WI38 (cell line): ENCODE data around the gene TARM1.

Experiments used
- H3K4me3 ChIP-seq: 2 replicates; pipeline ENCODE4 v1.5.1; 2011; ENCODE audit warnings: low read depth, mild to moderate bottlenecking, control low read depth, low read length
- TF ChIP-seq, protein P1 (sequence below): IDR thresholded peaks from 2 replicates; pipeline ENCODE4 v1.5.1; 2012; ENCODE audit warnings: low read depth, mild to moderate bottlenecking, control low read depth, low read length

TARM1 gene

DNA sequence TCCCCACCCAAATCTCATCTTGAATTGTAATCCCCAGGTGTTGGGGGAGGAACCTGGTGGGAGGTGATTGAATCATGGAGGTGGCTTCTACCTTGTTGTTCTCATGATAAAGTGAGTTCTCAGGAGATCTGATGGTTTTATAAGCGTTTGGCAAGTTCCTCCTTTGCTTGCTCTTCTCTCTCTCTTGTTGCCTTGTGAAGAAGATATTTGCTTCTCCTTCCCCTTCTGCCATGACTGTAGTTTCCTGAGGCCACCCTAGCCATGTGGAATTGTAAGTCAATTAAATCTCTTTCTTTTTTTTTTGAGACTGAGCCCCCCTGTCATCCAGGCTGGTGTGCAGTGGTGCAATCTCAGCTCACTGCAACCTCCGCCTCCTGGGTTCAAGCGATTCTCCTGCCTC lies 51.9 kb downstream of the TARM1 start:
- H3K4me3 ChIP-seq, result no peak overlapping the region
- TF ChIP-seq, protein P1, sequence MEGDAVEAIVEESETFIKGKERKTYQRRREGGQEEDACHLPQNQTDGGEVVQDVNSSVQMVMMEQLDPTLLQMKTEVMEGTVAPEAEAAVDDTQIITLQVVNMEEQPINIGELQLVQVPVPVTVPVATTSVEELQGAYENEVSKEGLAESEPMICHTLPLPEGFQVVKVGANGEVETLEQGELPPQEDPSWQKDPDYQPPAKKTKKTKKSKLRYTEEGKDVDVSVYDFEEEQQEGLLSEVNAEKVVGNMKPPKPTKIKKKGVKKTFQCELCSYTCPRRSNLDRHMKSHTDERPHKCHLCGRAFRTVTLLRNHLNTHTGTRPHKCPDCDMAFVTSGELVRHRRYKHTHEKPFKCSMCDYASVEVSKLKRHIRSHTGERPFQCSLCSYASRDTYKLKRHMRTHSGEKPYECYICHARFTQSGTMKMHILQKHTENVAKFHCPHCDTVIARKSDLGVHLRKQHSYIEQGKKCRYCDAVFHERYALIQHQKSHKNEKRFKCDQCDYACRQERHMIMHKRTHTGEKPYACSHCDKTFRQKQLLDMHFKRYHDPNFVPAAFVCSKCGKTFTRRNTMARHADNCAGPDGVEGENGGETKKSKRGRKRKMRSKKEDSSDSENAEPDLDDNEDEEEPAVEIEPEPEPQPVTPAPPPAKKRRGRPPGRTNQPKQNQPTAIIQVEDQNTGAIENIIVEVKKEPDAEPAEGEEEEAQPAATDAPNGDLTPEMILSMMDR, result no peak

- TF ChIP-seq, protein P1, result no peak
- H3K4me3 ChIP-seq, result no peak overlapping the region
These were observed 54.5 kb downstream of the TARM1 start for GRCh38 chr19:54026656-54027055.

GRCh38 chr19:54024660-54025059 lies 56.5 kb downstream of the TARM1 start:
- no peak overlapping the region for H3K4me3 ChIP-seq
- TF ChIP-seq, protein P1, result no peak

DNA sequence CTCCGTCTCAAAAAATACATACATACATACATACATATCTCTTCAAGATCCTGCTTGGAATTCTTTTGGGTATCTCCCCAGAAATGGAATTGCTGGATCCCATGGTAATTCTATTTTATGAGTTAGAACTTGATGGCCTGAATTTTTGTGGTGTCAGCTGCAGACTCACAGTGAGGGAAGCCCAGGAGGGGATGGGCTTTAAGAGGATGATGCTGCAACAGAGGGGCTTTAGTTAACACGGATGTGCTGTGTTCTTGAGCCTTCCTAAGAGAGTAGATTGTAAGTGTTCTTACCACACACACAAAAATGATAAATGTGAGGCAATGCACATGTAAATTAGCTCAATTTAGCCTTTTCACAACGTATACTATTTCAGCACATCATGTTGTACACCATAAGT lies 58.0 kb downstream of the TARM1 start:
- TF ChIP-seq, protein P1, result no peak

GRCh38 chr19:54021932-54022331 lies 59.2 kb downstream of the TARM1 start:
- H3K4me3 ChIP-seq, result no peak overlapping the region
- TF ChIP-seq, protein P1, result no peak

More for the DNA sequence above, 58.0 kb downstream of the TARM1 start:
- H3K4me3 ChIP-seq, result no peak overlapping the region

- no peak overlapping the region for H3K4me3 ChIP-seq
- TF ChIP-seq, protein P1, result no peak
These were observed 59.8 kb downstream of the TARM1 start for GRCh38 chr19:54021363-54021762.
